Brain microvascular endothelial cell (primary cell): ENCODE results near the gene MUC22.

Experiments used
- DNase-seq: peaks from one replicate; pipeline ENCODE4 v3.0.0-alpha.2; 2020
- H3K27ac ChIP-seq: fragments of 250-450 bp; sonication (Bioruptor Pico); 2 replicates; pipeline ENCODE4 v1.5.1; 2020; ENCODE audit warnings: mild to moderate bottlenecking, moderate library complexity
- H3K27me3 ChIP-seq: fragments of 250-450 bp; sonication (Bioruptor Pico); replicated peaks from 2 replicates; pipeline ENCODE4 v1.5.1; 2020; ENCODE audit warnings: mild to moderate bottlenecking
- H3K36me3 ChIP-seq: fragments of 250-450 bp; sonication (Bioruptor Pico); replicated peaks from 2 replicates; pipeline ENCODE4 v1.5.1; 2020; ENCODE audit warnings: mild to moderate bottlenecking
- H3K4me3 ChIP-seq: 2 replicates; pipeline ENCODE4 v1.5.1; 2011; ENCODE audit warnings: low read depth, mild to moderate bottlenecking, control low read depth, low read length, moderate library complexity
- CTCF ChIP-seq: IDR thresholded peaks from 2 replicates; pipeline ENCODE4 v1.5.1; 2011; ENCODE audit warnings: low read depth, mild to moderate bottlenecking, moderate library complexity, low read length, control low read depth, inconsistent platforms; ENCODE audit errors: missing control alignments
- in situ Hi-C: cut with HindIII; loops from 2 replicates; pipeline ENCODE4 v1.10.0; 2017; ENCODE audit warnings: low sequenced_read_pairs, low pct_ligation_motif_present

The MUC22 gene

GRCh38 chr6:31074401-31074800, 64.1 kb downstream of the MUC22 start:
- no peak overlapping the region for H3K4me3 ChIP-seq
- H3K27me3 ChIP-seq: no peaks in the 10 kb centered on the region
- in situ Hi-C loops: no loop called here
- no peak for DNase-seq
- no peak for TF ChIP-seq CTCF
- H3K27ac ChIP-seq: no peak overlapping the region
- H3K36me3 ChIP-seq: no peaks in the 10 kb centered on the region

- Histone ChIP-seq H3K27me3 (no peaks in the 10 kb centered on the region), H3K27ac (no peak overlapping the region), H3K36me3 (no peaks in the 10 kb centered on the region), H3K4me3 (no peak overlapping the region)
- TF ChIP-seq CTCF: no peak
- in situ Hi-C loops: no loop called here
- DNase-seq: peak; percentile 82
Measured at GRCh38 chr6:31075528-31075927, 65.3 kb downstream of the MUC22 start.

- Histone ChIP-seq H3K36me3 (no peaks in the 10 kb centered on the region), H3K27ac (no peak overlapping the region), H3K27me3 (no peaks in the 10 kb centered on the region), H3K4me3 (no peak overlapping the region)
- no peak for DNase-seq
- in situ Hi-C loops: no loop called here
- TF ChIP-seq CTCF: no peak
Measured at GRCh38 chr6:31076611-31077010, 66.3 kb downstream of the MUC22 start.

- peak; percentile 61 for DNase-seq
- no peak overlapping the region for H3K27ac ChIP-seq
- in situ Hi-C loops: no loop called here
- peak; percentile 88 for TF ChIP-seq CTCF
- no peaks in the 10 kb centered on the region for H3K36me3 ChIP-seq
- peak overlapping the region; percentile 33 for H3K4me3 ChIP-seq
- no peaks in the 10 kb centered on the region for H3K27me3 ChIP-seq
Measured at GRCh38 chr6:31079656-31080261, 69.5 kb downstream of the MUC22 start.

- no peak for TF ChIP-seq CTCF
- in situ Hi-C loops: no loop called here
- H3K36me3 ChIP-seq: no peaks in the 10 kb centered on the region
- DNase-seq: no peak
- no peak overlapping the region for H3K4me3 ChIP-seq
- H3K27me3 ChIP-seq: no peaks in the 10 kb centered on the region
- H3K27ac ChIP-seq: no peak overlapping the region
Measured at GRCh38 chr6:31081872-31082271, 71.6 kb downstream of the MUC22 start.

GRCh38 chr6:31083742-31084354, 73.6 kb downstream of the MUC22 start:
- peak; percentile 85 for DNase-seq
- in situ Hi-C loops: no loop called here
- Histone ChIP-seq H3K36me3 (no peaks in the 10 kb centered on the region), H3K27ac (peak overlapping the region; percentile 63), H3K4me3 (no peak overlapping the region), H3K27me3 (no peaks in the 10 kb centered on the region)
- peak; percentile 68 for TF ChIP-seq CTCF
